ENCODE measurements around the gene PHACTR3. TPM values are rescaled to one million over a fixed set of nuclear protein-coding genes. Genes with fewer than 3 reads are reported as not detected.

The PHACTR3 gene
- total RNA-seq, 1 experiment from 2014 or later, result 0.10 TPM

GRCh38 chr20:59602546-59603080 is 1.7 kb upstream of the PHACTR3 start:
- CTCF ChIA-PET, result no interaction called here
- Histone ChIP-seq H3K27me3 (ENCODE audit: control insufficient read depth, insufficient read depth, low read length) (peaks cover 25% of the 10 kb centered on the region), H3K4me3 (ENCODE audit: low read depth in 2 of 2, low read length in 2 of 2) (no peak overlapping the region), H3K9me3 (ENCODE audit: control insufficient read depth, insufficient read depth, low read depth, low read length) (no peaks in the 10 kb centered on the region), H3K36me3 (ENCODE audit: control insufficient read depth, insufficient read depth, low read length) (no peaks in the 10 kb centered on the region), H3K27ac (ENCODE audit: low read length) (no peak overlapping the region), H3K4me1 (ENCODE audit: control insufficient read depth, insufficient read depth, low read length) (no peaks in the 10 kb centered on the region)
- no peak for ATAC-seq
- TF ChIP-seq SIN3A (IDR thresholded peaks at IDR 0.05; ENCODE audit: borderline replicate concordance, insufficient read depth, low read depth, low read length) (no peak), REST (IDR thresholded peaks at IDR 0.05; ENCODE audit: insufficient read depth in 1 of 2, low read depth in 2 of 2, low read length in 1 of 2) (no peak), CTCF (IDR thresholded peaks at IDR 0.05) (no peak), TCF7L2 (IDR thresholded peaks at IDR 0.05; ENCODE audit: low read depth, low read length) (no peak), POLR2AphosphoS5 (IDR thresholded peaks at IDR 0.05; ENCODE audit: low read depth, low read length) (no peak)
- intact Hi-C loops (cut with micrococcal nuclease; ENCODE audit: unreplicated experiment), result no loop called here
- in situ Hi-C loops (cut with HindIII; ENCODE audit: low pct_unique_long_range_greater_than_20kb, low sequenced_read_pairs), result no loop called here
- POLR2A ChIA-PET, result no interaction called here
- no TSS peak for BruUV-seq (replicated peaks)
- DNase-seq (ENCODE audit: low read depth, low spot score), result no peak

GRCh38 chr20:59603176-59603575 is 1.2 kb upstream of the PHACTR3 start:
- DNase-seq (ENCODE audit: low read depth, low spot score), result no peak
- no peaks in the 10 kb centered on the region for H3K9me3 ChIP-seq (ENCODE audit: control insufficient read depth, insufficient read depth, low read depth, low read length)
- no peak overlapping the region for H3K27ac ChIP-seq (ENCODE audit: low read length)
- H3K4me1 ChIP-seq (ENCODE audit: control insufficient read depth, insufficient read depth, low read length), result no peaks in the 10 kb centered on the region
- in situ Hi-C loops (cut with HindIII; ENCODE audit: low pct_unique_long_range_greater_than_20kb, low sequenced_read_pairs) (no loop called here), intact Hi-C loops (cut with micrococcal nuclease; ENCODE audit: unreplicated experiment) (no loop called here)
- no peak overlapping the region for H3K4me3 ChIP-seq (ENCODE audit: low read depth in 2 of 2, low read length in 2 of 2)
- peaks cover 27% of the 10 kb centered on the region for H3K27me3 ChIP-seq (ENCODE audit: control insufficient read depth, insufficient read depth, low read length)
- TF ChIP-seq SIN3A (IDR thresholded peaks at IDR 0.05; ENCODE audit: borderline replicate concordance, insufficient read depth, low read depth, low read length) (no peak), REST (IDR thresholded peaks at IDR 0.05; ENCODE audit: insufficient read depth in 1 of 2, low read depth in 2 of 2, low read length in 1 of 2) (no peak), POLR2AphosphoS5 (IDR thresholded peaks at IDR 0.05; ENCODE audit: low read depth, low read length) (no peak), TCF7L2 (IDR thresholded peaks at IDR 0.05; ENCODE audit: low read depth, low read length) (no peak), CTCF (IDR thresholded peaks at IDR 0.05) (no peak)
- no TSS peak for BruUV-seq (replicated peaks)
- no peaks in the 10 kb centered on the region for H3K36me3 ChIP-seq (ENCODE audit: control insufficient read depth, insufficient read depth, low read length)
- POLR2A ChIA-PET, result no interaction called here
- CTCF ChIA-PET, result no interaction called here
- ATAC-seq, result no peak
